GM18519 (cell line): ENCODE data around the gene SETD6.
"Not testable (repeated sequence)": the region's sequence is repeated elsewhere in the genome, so short reads cannot be mapped to it uniquely, and the experiment has no call there.

ENCODE experiments used
- ATAC-seq: cut with Tn5 transposase; IDR thresholded peaks from one replicate; pipeline ENCODE4 v1.9.1; 2021; ENCODE audit warnings: mild to moderate bottlenecking, moderate library complexity; ENCODE audit not compliant: unreplicated experiment, low FRiP score

The SETD6 gene, protein sequence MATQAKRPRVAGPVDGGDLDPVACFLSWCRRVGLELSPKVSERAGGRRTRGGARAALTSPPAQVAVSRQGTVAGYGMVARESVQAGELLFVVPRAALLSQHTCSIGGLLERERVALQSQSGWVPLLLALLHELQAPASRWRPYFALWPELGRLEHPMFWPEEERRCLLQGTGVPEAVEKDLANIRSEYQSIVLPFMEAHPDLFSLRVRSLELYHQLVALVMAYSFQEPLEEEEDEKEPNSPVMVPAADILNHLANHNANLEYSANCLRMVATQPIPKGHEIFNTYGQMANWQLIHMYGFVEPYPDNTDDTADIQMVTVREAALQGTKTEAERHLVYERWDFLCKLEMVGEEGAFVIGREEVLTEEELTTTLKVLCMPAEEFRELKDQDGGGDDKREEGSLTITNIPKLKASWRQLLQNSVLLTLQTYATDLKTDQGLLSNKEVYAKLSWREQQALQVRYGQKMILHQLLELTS

DNA sequence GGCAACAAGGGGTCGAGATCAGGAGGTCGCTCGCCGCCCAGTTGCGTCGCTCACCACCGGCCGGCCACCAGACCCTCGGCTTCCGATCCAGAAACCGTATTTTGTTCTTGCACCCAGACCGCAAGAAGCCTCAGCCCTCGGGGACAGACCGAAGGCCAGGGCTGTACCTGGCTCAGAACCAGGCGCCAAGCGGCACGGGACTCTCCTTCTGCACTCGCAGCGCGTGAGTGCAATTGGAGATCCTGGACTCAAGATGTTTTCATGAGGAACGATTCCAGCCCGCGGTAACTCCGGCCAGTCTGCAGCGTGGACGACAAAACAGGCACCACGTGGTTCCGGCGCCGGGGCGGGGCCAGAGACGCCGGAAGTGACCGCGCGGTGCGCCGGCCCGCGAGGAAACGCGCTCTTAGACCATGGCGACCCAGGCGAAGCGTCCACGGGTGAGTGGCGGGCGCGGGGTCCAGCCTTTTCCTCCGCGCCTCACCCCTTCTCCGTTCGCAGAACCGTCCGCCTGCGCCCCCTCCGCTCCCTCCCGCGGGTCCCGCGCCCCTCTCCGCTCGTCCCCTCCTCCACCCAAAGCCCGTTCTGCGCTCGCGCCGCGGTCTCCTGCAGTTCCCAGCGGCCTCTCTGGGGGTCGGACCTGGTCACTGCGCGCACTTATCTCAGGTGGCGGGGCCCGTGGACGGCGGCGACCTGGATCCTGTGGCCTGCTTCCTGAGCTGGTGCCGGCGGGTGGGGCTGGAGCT lies at the start of gene SETD6:
TSS of gene SETD6 (plus strand) at position 393 of the 746 bp plus-strand sequence. CDS start at position 414, 21 bp downstream.
- ATAC-seq = peak; percentile 63

DNA sequence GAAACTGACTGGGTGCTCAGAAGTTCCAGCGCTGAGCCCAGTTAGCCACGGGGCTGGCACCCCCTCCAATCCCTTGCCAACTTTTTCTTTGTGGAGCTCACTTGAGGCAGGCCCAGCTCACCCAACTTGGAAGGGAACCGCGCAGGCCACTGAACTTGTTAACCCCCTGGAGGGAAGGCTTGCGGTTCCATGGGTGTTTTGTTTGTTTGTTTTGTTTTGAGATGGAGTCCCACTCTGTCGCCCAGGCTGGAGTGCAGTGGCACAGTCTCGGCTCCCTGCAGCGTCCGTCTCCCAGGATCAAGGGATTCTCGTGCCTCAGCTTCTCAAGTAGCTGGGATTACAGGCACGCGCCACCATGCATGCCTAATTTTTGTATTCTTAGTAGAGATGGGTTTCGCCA lies 49.5 kb upstream of the SETD6 start:
- ATAC-seq = no peak

DNA sequence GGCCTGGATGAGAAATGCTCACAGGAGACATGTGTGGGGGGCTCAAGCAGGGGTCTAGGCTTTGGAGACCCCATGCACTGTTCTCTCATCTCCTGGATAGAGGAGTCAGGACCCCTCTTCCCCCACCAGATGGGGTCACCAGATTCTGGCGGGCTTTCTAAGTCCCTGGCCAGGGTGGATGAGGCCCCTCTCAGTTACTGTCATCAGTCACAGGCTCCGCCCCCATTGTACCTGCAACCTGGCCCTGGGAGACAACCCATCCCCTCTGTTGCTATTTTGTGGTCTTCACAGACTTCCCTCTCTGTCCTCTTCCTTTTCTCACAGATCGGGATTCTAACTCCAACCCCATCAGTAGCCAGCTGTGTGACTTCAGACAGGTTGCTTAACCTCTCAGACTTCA lies 48.9 kb upstream of the SETD6 start:
- ATAC-seq = no peak

DNA sequence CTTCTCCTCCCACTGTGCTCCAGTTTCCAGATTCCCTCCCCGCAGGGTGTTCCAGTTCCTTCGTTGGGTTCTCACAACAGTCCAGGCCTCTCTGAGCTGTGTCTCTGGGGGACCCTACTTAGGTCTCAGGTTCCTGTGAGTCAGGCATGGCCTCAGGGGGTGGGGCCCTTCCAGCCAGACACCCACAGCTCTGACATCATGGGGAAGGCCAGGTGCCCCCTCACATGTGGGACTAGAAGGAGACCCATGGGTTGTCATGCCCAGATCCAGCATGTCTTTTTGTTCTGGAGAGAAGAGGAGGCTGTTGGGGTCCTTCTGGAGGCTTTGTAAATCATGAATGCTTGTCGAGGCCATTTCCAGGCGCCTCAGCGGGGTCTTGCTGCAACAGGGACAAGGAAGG lies 47.4 kb upstream of the SETD6 start:
- no peak for ATAC-seq

DNA sequence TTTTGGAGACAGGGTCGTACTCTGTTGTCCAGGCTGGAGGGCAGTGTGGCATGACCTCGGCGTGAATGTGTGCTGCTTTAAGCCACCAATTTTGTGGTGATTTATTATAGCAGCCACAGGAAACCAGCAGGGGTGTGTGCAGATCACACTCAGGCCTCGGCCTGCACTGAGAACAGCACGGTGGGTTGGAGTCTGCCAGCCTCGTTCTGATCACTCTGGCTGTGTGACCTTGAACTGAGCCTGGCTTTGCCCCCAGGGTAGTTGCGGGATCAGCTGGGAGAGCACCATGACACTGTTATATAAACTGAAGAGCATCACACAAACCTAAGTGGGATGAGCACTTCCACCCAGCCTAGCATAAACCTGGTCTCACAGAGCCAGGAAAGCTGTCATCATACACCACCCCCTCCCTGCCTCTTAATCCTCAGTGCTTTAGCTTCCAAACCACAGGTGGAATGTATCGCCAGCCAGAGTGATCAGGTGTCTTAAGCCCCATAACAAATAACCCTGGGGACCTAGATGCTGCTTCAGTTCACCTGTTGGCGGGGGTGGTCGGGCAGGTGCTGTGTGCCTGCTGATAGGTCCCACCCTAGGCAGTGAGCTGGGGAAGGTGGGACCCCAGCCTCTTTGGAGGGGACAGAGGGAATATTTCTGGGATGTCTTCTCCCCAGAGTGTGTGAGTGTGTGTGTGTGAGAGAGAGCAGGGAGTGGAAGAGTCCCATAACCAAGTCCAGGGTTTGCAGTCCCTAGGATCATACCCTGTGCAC lies 43.9 kb upstream of the SETD6 start:
- no peak for ATAC-seq

DNA sequence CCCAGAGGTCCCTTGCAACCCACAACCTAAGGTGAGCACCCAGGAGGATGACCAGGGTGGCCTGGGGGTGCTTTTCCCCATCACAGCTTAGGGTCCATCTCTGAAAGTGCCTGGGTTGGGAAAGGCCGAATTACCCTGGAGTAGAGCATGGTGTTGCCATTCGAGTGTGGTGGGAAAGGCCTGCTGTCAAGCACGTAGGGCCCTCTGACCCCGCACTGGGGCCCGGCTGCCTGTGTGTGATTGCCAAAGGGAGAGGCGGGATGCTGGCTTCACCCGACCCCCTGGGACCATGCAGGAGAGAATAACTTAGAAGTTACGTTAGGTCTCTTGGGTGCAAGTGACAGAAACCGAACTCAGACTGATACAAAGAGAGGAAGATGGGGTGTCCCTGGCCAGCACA lies 43.1 kb upstream of the SETD6 start:
- no peak for ATAC-seq

DNA sequence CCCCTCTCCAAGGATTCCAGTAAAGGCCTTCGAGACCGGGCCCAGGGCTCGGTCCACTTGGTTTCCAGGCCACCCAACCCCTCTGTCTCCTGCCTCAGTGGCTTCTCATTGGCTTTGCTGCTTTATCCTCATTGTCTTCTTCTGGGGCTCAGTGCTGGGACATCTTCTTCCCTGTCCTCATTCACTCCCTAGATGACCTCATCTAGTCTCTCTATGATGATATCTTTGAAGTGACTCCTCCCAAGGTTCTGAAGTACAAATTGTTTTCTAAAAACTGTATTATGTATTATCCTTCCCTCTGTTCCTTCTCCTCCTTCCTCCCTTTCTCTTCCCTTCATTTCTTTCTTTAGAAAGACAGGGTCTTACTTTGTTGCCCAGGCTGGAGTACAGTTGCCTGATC lies 42.5 kb upstream of the SETD6 start:
- ATAC-seq = no peak

DNA sequence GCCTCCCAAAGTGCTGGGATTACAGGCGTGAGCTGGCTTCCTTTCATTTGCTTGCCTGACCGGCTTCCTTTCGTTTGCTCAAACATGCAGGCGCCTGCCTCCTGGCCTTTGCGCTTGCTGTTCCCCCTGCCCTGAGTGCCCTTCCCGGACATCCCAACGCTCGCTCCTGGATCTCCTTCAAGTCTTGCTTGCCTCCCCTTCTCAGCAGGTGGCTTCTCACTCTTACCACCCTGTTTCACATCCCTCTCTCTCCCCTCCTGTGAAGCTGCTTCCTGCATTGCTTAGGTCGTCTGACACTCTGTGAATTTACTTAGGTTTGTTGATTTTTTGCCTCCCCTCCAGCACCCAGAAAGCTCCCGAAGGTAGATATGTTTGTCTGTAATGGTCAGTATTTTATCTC lies 41.0 kb upstream of the SETD6 start:
- no peak for ATAC-seq

DNA sequence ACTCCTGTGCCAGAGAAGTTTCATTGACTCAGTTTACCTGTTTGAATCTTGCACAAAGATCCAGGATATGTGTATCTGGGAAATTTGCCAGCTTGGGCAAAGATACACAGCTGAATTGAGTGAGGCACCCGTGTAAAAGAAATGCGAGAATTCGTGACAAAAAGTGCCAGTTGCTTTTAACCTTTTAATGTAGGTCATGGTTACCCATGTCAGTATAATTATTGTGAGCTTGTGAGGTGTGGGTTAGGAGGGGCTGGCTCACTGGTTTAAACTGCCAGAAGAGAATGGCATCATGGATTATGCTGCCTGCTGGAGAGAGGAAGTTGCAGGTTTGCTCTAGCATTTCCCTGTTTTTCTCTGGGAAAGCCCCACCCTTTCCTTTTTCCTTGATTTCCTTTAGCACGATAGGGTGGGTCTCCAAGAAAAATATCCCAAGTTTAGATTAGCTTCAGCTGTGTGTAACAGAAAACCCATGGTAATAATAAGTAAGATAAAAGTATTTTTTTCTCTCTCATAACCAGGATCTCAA lies 40.2 kb upstream of the SETD6 start:
- no peak for ATAC-seq

DNA sequence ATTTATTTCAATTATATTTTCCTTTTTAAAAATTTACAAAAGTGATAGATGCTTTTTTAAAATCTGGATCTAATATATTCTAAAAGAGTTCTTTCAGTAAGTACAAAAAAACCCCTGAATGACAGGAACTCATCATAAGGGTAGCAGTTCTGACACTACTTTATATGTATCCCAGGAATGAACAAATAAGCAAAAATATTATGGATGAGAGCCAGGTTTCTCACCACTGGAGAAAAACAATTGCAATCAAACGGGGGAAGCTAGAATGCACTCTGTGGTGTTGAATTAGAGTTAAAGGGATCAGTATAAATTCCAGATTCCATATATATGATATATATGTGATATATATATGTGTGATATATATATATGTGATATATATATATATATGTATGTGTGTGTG lies 38.5 kb upstream of the SETD6 start:
- no peak for ATAC-seq

DNA sequence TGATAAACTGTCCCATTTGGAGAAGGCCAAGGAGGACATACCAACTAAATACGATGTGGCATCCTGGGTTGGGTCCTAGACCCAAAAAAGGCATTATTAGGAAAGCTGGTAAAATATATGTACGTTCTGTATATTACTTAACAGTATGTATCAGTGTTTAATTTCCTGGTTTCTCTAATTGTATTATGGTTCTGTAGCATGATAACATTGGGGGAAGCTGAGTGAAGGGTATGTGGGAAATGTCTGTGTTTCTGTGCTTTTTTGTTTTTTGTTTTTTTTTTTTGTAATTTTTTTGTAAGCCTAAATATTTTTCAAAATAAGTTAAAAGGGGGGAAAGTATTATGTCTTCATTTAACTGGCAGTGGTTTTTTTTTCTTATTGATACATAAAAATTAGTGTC lies 36.9 kb upstream of the SETD6 start:
- ATAC-seq = no peak

DNA sequence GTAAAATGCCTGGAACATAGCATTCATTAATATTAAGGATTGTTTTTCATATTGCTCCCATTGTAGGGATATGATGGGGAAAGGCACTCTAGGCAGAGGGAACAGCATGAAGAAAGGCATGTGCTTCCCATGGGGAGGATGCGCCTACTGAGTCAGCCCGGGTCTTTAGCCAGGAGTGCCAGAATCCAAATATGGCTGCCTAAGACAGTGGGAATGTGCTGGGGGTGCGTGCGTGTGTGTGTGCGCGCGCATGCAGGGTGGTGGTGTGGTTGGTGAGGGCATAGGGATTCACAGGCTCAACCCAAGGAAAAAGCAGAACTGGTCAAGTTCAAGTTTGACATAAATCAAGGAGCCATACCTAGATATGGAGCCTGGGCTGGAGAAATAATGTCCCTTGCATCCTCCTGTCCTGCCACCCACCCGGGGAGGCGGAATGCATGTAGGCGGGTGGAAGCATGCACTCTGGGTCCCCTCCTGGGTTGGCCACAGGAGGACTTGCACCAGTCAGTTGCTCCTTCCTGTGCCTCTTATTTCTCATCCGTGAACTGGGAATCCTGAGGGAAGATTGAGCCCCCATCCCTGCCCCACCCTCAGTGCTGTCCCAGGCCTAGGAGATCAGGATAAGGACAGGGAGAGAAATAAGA lies 34.0 kb upstream of the SETD6 start:
- ATAC-seq = no peak

DNA sequence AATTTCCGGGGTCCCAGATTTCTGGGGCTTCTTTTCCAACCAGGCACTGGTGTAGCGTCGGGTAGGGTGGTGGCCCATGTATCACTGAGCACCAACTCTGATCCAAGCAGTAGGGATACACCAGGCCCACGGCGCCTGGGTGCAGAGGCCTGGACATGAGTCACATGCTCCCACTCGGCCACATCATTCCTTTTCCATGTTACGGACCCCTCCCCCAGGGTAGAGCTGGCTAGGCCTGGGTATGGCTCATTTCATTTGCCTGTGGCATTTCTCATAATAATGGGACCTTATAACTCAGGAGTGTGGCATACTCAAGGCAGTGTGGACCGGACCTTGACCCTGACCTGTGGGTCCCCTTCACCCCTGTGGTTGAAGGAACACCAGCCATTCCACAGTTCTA lies 33.4 kb upstream of the SETD6 start:
- ATAC-seq = no peak

DNA sequence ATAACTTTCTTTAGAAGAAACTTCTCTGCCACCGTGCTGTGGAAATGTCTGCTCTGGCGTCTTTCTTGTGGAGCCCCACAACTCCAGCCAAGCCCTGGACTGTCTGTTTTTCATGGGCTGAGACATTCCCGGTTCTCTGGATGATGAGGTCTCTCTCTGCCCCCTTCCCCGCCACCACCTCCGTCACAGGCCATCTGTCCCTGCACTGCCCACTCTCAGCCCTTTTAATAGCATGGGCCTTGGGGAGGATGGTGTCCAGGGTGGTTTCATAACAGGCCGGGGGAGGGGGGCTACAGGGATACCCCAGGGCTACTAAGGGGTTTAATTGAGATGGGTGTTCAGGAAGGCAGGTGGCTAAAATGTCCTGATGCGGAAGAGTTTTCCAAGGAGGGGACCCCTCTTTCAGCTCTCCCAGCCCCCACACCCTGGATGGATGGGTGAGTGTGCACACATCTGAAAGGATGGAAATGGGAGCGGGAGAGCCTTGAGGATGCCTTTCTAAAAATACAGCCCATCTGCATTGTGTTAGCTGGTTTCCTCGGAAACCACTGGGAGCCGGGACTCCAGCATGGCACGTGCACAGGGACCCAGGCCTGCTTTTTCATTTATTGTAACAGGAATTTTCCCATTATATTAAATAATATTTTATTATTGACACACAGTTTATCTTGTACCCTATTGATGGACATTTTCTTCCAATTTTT lies 30.0 kb upstream of the SETD6 start:
- ATAC-seq = no peak

DNA sequence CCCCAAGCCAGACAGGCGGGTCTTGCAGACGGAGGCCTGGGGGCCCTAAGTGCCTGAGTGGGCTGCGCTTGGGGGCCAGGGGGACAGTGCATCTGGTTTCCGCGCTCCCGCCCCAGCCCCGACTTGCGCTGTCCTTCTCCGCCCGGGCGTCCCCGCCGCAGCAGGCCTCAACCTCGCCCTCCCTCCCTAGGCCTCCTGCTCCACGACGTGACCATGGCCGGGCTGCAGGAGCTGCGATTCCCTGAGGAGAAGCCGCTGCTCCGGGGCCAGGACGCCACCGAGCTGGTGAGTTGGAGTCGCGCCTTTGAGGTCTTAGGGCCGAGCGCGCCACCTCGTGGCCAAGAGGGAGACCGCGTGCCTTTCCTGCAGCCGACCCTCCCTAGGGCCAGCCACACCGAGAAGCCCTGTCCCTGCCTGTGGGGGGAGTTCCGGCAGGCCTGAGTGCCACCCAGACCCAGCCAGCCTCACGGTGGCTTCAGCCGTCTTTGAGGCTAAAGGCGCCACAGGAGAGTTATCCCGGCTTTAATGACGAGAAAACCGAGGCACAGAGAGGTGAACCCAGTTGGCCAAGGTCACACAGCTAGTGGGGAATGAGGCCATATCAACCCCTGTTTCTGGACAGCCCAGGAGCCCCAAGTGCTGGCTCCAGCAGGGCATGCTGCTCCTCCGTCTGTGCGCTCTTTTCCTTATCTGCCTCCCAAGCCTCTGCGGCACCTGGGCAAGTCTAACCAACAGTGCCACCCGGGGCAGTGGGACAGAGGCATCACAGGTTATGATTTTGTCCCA lies 27.6 kb upstream of the SETD6 start:
- ATAC-seq = no peak

DNA sequence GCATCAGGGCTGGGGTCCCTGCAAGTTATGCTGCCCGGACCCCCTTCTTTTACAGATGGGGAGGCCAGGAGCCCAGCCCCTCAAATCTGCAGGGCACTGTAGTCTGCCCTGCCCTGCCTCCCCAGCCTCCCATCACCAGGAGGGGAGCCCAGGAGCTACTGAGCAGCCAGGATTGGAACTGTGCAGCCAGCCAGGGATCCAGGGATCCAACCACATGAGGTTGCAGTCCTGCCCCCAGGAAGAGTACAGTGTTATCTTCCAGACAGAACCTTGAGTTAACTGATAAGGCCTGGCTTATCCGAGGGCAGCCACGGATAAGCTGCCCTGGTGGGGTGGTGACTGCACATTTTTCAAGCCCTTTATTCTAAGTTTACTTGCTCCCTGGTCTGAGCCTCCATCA lies 26.8 kb upstream of the SETD6 start:
- ATAC-seq = no peak

DNA sequence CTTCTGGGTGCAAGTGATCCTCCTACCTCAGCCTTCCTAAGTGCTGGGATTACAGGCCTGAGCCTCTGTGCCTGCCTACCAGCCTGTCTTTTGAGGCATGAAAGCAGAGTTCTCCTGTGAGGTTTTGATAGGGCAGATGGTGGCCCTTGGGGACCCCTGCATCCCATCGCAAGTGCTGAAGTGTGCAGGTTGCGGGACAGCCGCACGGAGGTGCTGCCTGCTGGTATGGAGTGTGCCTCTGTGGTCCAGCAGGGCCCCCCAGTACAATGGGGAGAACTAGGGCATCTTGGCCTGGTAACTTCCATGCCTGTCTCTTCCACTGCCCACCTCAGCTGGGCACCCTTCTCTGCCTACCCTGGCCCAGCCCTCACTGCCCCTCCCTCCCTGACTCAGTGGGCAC lies 25.3 kb upstream of the SETD6 start:
- no peak for ATAC-seq

DNA sequence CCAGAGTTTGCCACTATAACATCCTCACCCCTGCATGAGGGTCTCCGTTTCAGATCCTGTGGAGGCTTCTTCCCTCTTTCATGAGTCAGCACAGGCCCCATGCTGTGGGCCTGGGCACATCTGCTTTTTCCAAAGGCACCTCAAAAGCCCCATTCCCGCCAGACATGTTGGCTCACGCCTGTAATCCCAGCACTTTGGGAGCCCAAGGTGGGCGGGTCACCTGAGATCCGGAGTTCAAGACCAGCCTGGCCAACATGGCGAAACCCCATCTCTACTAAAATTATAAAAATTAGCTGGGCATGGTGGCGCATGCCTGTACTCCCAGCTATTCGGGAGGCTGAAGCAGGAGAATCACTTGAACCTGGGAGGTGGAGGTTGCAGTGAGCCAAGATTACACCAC lies 24.8 kb upstream of the SETD6 start:
- ATAC-seq = not testable (repeated sequence)

DNA sequence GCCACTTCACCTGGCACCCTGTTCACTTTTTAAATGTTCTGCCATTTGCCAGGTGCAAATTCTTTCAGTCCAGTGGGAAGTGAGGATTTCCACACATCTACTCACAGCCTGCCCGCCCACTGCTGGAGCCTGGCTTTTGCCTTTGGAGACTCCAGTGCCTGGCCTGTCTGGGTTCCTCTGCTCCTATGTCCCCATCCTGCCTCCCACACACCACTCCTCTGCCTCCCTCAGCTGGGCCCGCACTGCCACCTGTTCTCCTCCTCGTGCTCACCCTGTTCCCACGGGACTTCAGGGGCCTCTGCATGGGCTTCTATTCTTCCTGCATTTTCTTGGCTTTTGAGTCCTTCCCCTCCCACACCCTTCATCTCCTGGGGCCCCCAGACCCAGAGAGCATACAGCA lies 23.3 kb upstream of the SETD6 start:
- no peak for ATAC-seq
